ENCODE measurements around the gene PDE4C.
"Not testable (repeated sequence)": the region's sequence is repeated elsewhere in the genome, so short reads cannot be mapped to it uniquely, and the experiment has no call there.

Gene PDE4C

GRCh38 chr19:18223860-18224524 is 2.2 kb downstream of the PDE4C start:
- no peaks in the 10 kb centered on the region for H3K9me3 Mint-ChIP-seq
- CTCF ChIA-PET, result interaction anchor here (1.4 to 1.8 kb wide), 4 partner anchors 9 to 16 kb away, joined by 3 to 11 read pairs (median 7); no protein-coding TSS in a partner anchor
- peak; percentile 40 for DNase-seq
- no peaks in the 10 kb centered on the region for H3K36me3 Mint-ChIP-seq
- no peak overlapping the region for H3K27ac Mint-ChIP-seq
- H3K4me3 Mint-ChIP-seq, result peak overlapping the region; percentile 73
- peaks cover 21% of the 10 kb centered on the region for H3K4me1 Mint-ChIP-seq
- peaks cover 85% of the 10 kb centered on the region for H3K27me3 Mint-ChIP-seq

GRCh38 chr19:18221815-18222725 is 4.2 kb downstream of the PDE4C start:
- CTCF ChIA-PET, result interaction anchor here (1.3 to 2.6 kb wide), 2 partner anchors 8 to 30 kb away, joined by 4 to 6 read pairs; no protein-coding TSS in a partner anchor
- Mint-ChIP-seq H3K4me1 (peaks cover 19% of the 10 kb centered on the region), H3K4me3 (no peak overlapping the region), H3K27me3 (peaks cover 87% of the 10 kb centered on the region), H3K36me3 (no peaks in the 10 kb centered on the region), H3K9me3 (no peaks in the 10 kb centered on the region), H3K27ac (no peak overlapping the region)
- no peak for DNase-seq

GRCh38 chr19:18220632-18221275 is 5.5 kb downstream of the PDE4C start:
- Mint-ChIP-seq H3K27me3 (peaks cover 82% of the 10 kb centered on the region), H3K9me3 (no peaks in the 10 kb centered on the region), H3K36me3 (no peaks in the 10 kb centered on the region), H3K4me1 (peaks cover 18% of the 10 kb centered on the region), H3K27ac (no peak overlapping the region), H3K4me3 (no peak overlapping the region)
- CTCF ChIA-PET, result interaction anchor here (1.3 to 2.6 kb wide), 2 partner anchors 31 to 32 kb away, joined by 3 to 6 read pairs; no protein-coding TSS in a partner anchor
- peak; percentile 34 for DNase-seq

GRCh38 chr19:18219911-18220631 is 6.2 kb downstream of the PDE4C start:
- DNase-seq, result no peak
- H3K36me3 Mint-ChIP-seq, result no peaks in the 10 kb centered on the region
- no peak overlapping the region for H3K27ac Mint-ChIP-seq
- H3K9me3 Mint-ChIP-seq, result no peaks in the 10 kb centered on the region
- CTCF ChIA-PET, result interaction anchor here (0.8 to 2.6 kb wide), 5 partner anchors 15 to 109 kb away, joined by 3 to 6 read pairs (median 4); no protein-coding TSS in a partner anchor
- peaks cover 12% of the 10 kb centered on the region for H3K4me1 Mint-ChIP-seq
- H3K27me3 Mint-ChIP-seq, result peaks cover 77% of the 10 kb centered on the region
- no peak overlapping the region for H3K4me3 Mint-ChIP-seq

- Mint-ChIP-seq H3K27me3 (peaks cover 72% of the 10 kb centered on the region), H3K36me3 (no peaks in the 10 kb centered on the region), H3K4me3 (no peak overlapping the region), H3K4me1 (peaks cover 2% of the 10 kb centered on the region), H3K27ac (no peak overlapping the region), H3K9me3 (no peaks in the 10 kb centered on the region)
- DNase-seq, result no peak
- CTCF ChIA-PET, result interaction anchor here (1.7 to 2.1 kb wide), 2 partner anchors 13 to 34 kb away, joined by 4 to 6 read pairs; no protein-coding TSS in a partner anchor
Measured at GRCh38 chr19:18218600-18218999, 7.6 kb downstream of the PDE4C start.

- Mint-ChIP-seq H3K4me3 (no peak overlapping the region), H3K4me1 (peaks cover 2% of the 10 kb centered on the region), H3K27me3 (peaks cover 69% of the 10 kb centered on the region), H3K9me3 (no peaks in the 10 kb centered on the region), H3K36me3 (no peaks in the 10 kb centered on the region), H3K27ac (no peak overlapping the region)
- DNase-seq, result no peak
- CTCF ChIA-PET, result interaction anchor here (2.1 kb wide), 1 partner anchor 34 kb away, joined by 6 read pairs; no protein-coding TSS in a partner anchor
Measured at GRCh38 chr19:18218159-18218558, 8.1 kb downstream of the PDE4C start.

GRCh38 chr19:18216789-18217188 is 9.4 kb downstream of the PDE4C start:
- Mint-ChIP-seq H3K4me3 (no peak overlapping the region), H3K27ac (no peak overlapping the region), H3K36me3 (no peaks in the 10 kb centered on the region), H3K27me3 (peaks cover 59% of the 10 kb centered on the region), H3K4me1 (peaks cover 2% of the 10 kb centered on the region), H3K9me3 (no peaks in the 10 kb centered on the region)
- CTCF ChIA-PET, result no interaction called here
- DNase-seq, result no peak

- H3K4me3 Mint-ChIP-seq, result no peak overlapping the region
- no peaks in the 10 kb centered on the region for H3K36me3 Mint-ChIP-seq
- H3K27ac Mint-ChIP-seq, result no peak overlapping the region
- CTCF ChIA-PET, result no interaction called here
- DNase-seq, result no peak
- H3K27me3 Mint-ChIP-seq, result peaks cover 59% of the 10 kb centered on the region
- H3K9me3 Mint-ChIP-seq, result no peaks in the 10 kb centered on the region
- H3K4me1 Mint-ChIP-seq, result no peaks in the 10 kb centered on the region
Measured at GRCh38 chr19:18214779-18215433, 11.3 kb downstream of the PDE4C start.

GRCh38 chr19:18211683-18212082 is 14.6 kb downstream of the PDE4C start:
- DNase-seq, result no peak
- H3K4me3 Mint-ChIP-seq, result no peak overlapping the region
- H3K9me3 Mint-ChIP-seq, result no peaks in the 10 kb centered on the region
- H3K27me3 Mint-ChIP-seq, result peaks cover 60% of the 10 kb centered on the region
- H3K4me1 Mint-ChIP-seq, result no peaks in the 10 kb centered on the region
- H3K27ac Mint-ChIP-seq, result no peak overlapping the region
- CTCF ChIA-PET, result interaction anchor here (0.6 to 1.0 kb wide), 3 partner anchors 36 to 43 kb away, joined by 3 to 4 read pairs (median 3); a partner anchor contains a TSS
- no peaks in the 10 kb centered on the region for H3K36me3 Mint-ChIP-seq

GRCh38 chr19:18209912-18210311 is 16.3 kb downstream of the PDE4C start:
- not testable (repeated sequence) for H3K27ac Mint-ChIP-seq, H3K4me1 Mint-ChIP-seq, DNase-seq, H3K9me3 Mint-ChIP-seq, H3K4me3 Mint-ChIP-seq, H3K36me3 Mint-ChIP-seq
- CTCF ChIA-PET, result interaction anchor here (1.2 to 8.6 kb wide), 4 partner anchors 14 to 119 kb away, joined by 3 to 134 read pairs (median 7); a partner anchor contains a TSS
- peaks cover 62% of the 10 kb centered on the region for H3K27me3 Mint-ChIP-seq

GRCh38 chr19:18208098-18208951 is 17.9 kb downstream of the PDE4C start:
- CTCF ChIA-PET, result interaction anchor here (0.6 to 8.6 kb wide), 8 partner anchors 16 to 202 kb away, joined by 3 to 134 read pairs (median 4); partner anchors contain the start of gene MPV17L2
- Mint-ChIP-seq H3K9me3 (no peaks in the 10 kb centered on the region), H3K4me1 (peaks cover 10% of the 10 kb centered on the region), H3K4me3 (no peak overlapping the region), H3K27ac (no peak overlapping the region), H3K27me3 (peaks cover 54% of the 10 kb centered on the region), H3K36me3 (no peaks in the 10 kb centered on the region)
- peak; percentile 67 for DNase-seq

- CTCF ChIA-PET, result interaction anchor here (0.6 to 8.6 kb wide), 8 partner anchors 13 to 142 kb away, joined by 3 to 134 read pairs (median 4); a partner anchor contains a TSS
- H3K4me1 Mint-ChIP-seq, result peaks cover 23% of the 10 kb centered on the region
- H3K9me3 Mint-ChIP-seq, result no peaks in the 10 kb centered on the region
- H3K27me3 Mint-ChIP-seq, result peaks cover 47% of the 10 kb centered on the region
- H3K4me3 Mint-ChIP-seq, result no peak overlapping the region
- no peak overlapping the region for H3K27ac Mint-ChIP-seq
- DNase-seq, result no peak
- H3K36me3 Mint-ChIP-seq, result no peaks in the 10 kb centered on the region
Measured at GRCh38 chr19:18206018-18206417, 20.2 kb downstream of the PDE4C start.
